Lower leg skin (tissue), 4 donors: ENCODE results near the gene NKD1. TPM values are rescaled to one million over a fixed set of nuclear protein-coding genes. Genes with fewer than 3 reads are reported as not detected.

Experiments
- DNase-seq, 2 donors: peaks; one replicate each; pipeline ENCODE4 v3.0.0-alpha.2; 2019; ENCODE audit warnings: low spot score in 2 of 2
- H3K4me3 ChIP-seq: fragments of 200-600 bp; sonication (generic); 2 replicates; pipeline ENCODE4 v1.5.1; 2017; ENCODE audit warnings: mild to moderate bottlenecking, low read depth; ENCODE audit not compliant: poor library complexity, severe bottlenecking
- CTCF ChIP-seq, 3 donors: fragments of 450-650 bp; IDR thresholded peaks; one replicate each; pipeline ENCODE4 v1.5.1; 2016; ENCODE audit warnings: antibody characterized with exemption in 3 of 3, mild to moderate bottlenecking in 3 of 3, moderate library complexity in 2 of 3
- POLR2A ChIP-seq, 2 donors: fragments of 450-650 bp; IDR thresholded peaks; one replicate each; pipeline ENCODE4 v1.6.1; 2016 to 2017; ENCODE audit warnings: antibody characterized with exemption in 2 of 2, mild to moderate bottlenecking in 1 of 2, moderate library complexity in 1 of 2
- WGBS, 2 donors: methylation state at CpG; one replicate each; pipeline ENCODE4 v1.1.5; 2018; 5-methylcytosine and 5-hydroxymethylcytosine counted together
- intact Hi-C: fragments of 100-400 bp; cut with DNase I; formaldehyde crosslinking; loops from one replicate; pipeline ENCODE4 v1.15.0; 2023; ENCODE audit warnings: low total_unique reads
- total RNA-seq, 4 donors: library from RNA; depleted of rRNA; stranded (reverse); fragments of >200 nt; gene quantifications; one replicate each; pipeline ENCODE4 v1.1.0, GENCODE V29; 2016

The NKD1 gene
- total RNA-seq, 4 donors from 2014 or later: 5.1 to 15.2 (median 7.2) TPM

- no peak for DNase-seq
- WGBS, 2 donors: 73 to 82% methylated on average over 6 of the region's 6 CpGs
- TF ChIP-seq POLR2A (IDR thresholded peaks at IDR 0.05) (no peak), CTCF (IDR thresholded peaks at IDR 0.05) (no peak)
- intact Hi-C loops: no loop called here
- no peak overlapping the region for H3K4me3 ChIP-seq
Measured at GRCh38 chr16:50591209-50591608, 43.0 kb downstream of the NKD1 start.

DNA sequence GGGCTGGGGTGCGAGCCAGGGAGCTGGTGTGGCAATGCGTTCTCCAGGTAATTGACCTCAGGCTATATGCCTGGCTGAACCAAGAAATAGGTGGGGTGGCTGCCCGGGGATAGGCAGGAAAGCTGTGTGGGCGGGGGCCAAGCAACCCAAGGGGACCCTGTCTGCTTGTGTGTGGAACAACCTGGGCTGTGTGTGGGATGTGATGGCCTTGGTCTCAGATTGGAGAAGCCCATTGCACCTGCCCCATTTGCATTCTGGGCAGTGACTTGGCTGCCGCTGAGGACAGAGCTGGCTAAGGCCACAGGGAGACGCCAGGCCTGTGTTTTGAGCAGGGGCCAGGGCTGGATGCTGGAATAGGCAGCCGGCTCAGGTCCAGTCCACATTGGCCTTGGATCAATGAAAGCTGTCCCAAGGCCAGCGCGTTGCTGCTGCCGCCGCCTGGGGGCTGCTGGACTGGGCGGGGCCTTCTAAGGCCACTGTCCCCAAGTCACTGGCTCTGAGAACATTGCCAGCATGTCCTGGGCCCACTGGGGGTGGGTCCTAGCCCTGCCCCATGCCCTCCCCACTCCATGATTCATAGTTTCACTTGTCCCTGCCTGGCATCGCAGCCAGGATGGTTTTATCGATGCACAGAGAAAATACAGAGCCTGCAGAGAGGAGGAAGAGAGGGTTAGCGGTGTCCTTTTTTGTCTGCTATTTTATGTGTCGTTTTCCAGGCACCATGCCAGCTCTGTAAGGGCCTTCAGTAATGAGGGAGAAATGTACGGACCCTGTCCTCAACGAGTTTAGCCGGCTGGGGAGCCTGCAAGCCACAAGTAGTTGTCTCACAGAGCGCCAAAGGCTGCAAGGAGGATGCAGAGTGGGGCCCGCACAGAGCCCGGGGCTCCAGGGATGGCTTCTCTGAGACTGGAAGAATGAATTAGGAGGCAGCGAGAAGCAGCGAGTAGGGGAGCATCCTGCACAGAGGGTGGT, 43.9 kb downstream of the NKD1 start:
- H3K4me3 ChIP-seq: no peak overlapping the region
- no peak for TF ChIP-seq POLR2A (IDR thresholded peaks at IDR 0.05)
- TF ChIP-seq CTCF (IDR thresholded peaks at IDR 0.05): no peak
- DNase-seq: peak in 1 of 2 donors; percentile 90

DNA sequence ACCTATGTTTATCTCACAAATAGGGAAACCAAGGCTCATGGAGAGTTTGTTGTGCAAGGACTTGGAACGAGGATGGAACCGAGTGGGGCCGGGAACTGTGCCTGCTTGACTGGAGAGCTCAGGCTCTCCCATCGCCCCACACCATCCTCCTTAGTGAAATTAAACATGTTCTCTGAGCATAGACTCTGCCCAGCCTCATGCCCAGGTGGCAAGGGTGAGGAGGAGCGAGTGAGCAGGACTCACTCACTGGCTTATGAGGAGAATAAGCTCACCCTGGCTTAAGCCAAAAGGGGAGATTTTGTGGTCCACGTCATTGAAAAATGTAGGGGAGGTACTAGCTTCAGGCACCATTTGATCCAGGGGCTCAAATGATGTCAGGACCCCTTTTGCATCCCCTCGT, 44.8 kb downstream of the NKD1 start:
- DNase-seq: no peak
- TF ChIP-seq CTCF (IDR thresholded peaks at IDR 0.05): no peak
- TF ChIP-seq POLR2A (IDR thresholded peaks at IDR 0.05): no peak
- intact Hi-C loops: no loop called here
- no peak overlapping the region for H3K4me3 ChIP-seq
- 84 to 89% methylated on average over 7 of the region's 7 CpGs for WGBS, 2 donors

More for the DNA sequence above, 43.9 kb downstream of the NKD1 start:
- intact Hi-C loops: no loop called here
- WGBS, 2 donors: 39 to 45% methylated on average over 20 to 22 of the region's 24 CpGs

- 83 to 91% methylated on average over 9 of the region's 9 CpGs for WGBS, 2 donors
- H3K4me3 ChIP-seq: no peak overlapping the region
- intact Hi-C loops: no loop called here
- DNase-seq: no peak
- TF ChIP-seq POLR2A (IDR thresholded peaks at IDR 0.05) (no peak), CTCF (IDR thresholded peaks at IDR 0.05) (no peak)
Measured at GRCh38 chr16:50593410-50594150, 45.4 kb downstream of the NKD1 start.

DNA sequence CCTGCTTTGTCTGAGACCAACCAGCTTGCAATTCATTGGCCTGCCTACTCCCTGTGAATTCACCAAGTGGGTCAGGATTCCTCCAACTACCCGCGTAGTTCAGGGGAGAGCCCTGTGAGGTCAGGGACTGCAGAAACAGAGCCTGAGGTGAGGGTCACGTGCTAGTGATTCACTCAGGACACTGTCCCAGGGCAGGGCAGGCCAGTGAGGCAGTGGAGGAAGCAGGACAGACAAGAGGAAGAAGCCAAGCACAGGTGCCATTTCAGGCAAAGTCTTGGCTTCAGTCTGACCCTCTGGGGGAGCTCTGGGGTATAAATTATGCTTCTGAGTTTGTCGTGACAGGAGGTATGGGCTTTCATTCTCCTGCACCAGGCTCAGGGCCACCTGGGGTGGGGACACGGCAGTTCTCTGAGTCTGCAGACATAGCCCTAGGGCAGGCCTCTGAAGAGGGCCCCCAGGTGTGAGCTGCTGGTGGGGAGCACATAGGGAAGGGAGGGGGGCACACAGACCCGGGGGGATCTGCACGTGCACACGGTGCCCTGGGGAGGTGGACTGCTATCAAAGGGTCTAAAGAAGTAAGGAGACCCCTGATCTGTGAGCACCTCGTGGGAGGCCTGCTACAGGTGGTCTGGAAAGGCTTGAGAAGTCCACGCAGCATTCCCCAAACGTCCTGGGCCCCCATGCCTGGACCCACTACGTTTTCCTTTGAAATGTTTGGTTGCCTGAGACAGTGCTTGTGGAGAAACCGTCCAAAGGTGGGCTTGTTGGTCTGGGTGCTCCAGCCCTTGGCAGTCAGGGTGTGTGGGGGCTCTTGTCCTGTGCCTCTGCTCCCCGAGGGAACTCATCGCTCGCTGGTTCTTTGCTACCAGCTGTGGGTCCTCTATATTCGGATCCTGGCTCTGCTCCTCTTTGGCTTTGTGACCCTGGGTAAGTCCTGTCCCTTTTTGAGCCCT, 46.4 kb downstream of the NKD1 start:
- intact Hi-C loops: loop anchor here (1.0 kb wide), 1 partner anchor 34 kb away; no protein-coding TSS in a partner anchor
- no peak for TF ChIP-seq CTCF (IDR thresholded peaks at IDR 0.05)

More for the DNA sequence above, 46.4 kb downstream of the NKD1 start:
- H3K4me3 ChIP-seq: no peak overlapping the region
- no peak for DNase-seq
- 88 to 90% methylated on average over 16 to 17 of the region's 17 CpGs for WGBS, 2 donors
